Right ventricle myocardium superior (tissue), 1 donor: Measurements from ENCODE around the gene PBX2. TPM values are rescaled to one million over a fixed set of nuclear protein-coding genes. Genes with fewer than 3 reads are reported as not detected.
A peak's percentile ranks its signal among the peaks of the same experiment; 100 is the strongest.
"Not testable (repeated sequence)": the region's sequence is repeated elsewhere in the genome, so short reads cannot be mapped to it uniquely, and the experiment has no call there.

Source experiments
- ATAC-seq: fragments of 200-7000 bp; cut with Tn5 transposase; one replicate; pipeline ENCODE4 v1.9.1; 2020; ENCODE audit warnings: mild to moderate bottlenecking; ENCODE audit not compliant: poor library complexity
- DNase-seq: peaks from one replicate; pipeline ENCODE4 v3.0.0-alpha.2; 2020
- intact Hi-C: fragments of 100-400 bp; cut with DNase I; formaldehyde crosslinking; loops from one replicate; pipeline ENCODE4 v1.11.2; 2022
- long read RNA-seq: library from polyadenylated mRNA; unstranded; transcript quantifications from one replicate; pipeline ENCODE4 v2.0.0, GENCODE V29; 2021
- total RNA-seq: library from RNA; stranded (reverse); fragmentation: NEBNext Ultra II Directional; extraction: Animal tissue kit (Norgen Biotek cat#: 25700); gene quantifications from one replicate; pipeline ENCODE4 v1.2.1, GENCODE V29; 2021
- donor health status: DM: no; HTN: yes; CAD: no; lungs with severe emphysema.

The PBX2 gene, protein sequence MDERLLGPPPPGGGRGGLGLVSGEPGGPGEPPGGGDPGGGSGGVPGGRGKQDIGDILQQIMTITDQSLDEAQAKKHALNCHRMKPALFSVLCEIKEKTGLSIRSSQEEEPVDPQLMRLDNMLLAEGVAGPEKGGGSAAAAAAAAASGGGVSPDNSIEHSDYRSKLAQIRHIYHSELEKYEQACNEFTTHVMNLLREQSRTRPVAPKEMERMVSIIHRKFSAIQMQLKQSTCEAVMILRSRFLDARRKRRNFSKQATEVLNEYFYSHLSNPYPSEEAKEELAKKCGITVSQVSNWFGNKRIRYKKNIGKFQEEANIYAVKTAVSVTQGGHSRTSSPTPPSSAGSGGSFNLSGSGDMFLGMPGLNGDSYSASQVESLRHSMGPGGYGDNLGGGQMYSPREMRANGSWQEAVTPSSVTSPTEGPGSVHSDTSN
- total RNA-seq = 39.1 TPM
- long read RNA-seq, transcript PBX2-201 (9 exons, 3,205 nt) = major isoform, 18 of 23 reads
- long read RNA-seq, partial matches to known transcripts = 3 of 23 reads
- long read RNA-seq, other reads (novel, unspliced or antisense) = 2 of 23 reads

DNA sequence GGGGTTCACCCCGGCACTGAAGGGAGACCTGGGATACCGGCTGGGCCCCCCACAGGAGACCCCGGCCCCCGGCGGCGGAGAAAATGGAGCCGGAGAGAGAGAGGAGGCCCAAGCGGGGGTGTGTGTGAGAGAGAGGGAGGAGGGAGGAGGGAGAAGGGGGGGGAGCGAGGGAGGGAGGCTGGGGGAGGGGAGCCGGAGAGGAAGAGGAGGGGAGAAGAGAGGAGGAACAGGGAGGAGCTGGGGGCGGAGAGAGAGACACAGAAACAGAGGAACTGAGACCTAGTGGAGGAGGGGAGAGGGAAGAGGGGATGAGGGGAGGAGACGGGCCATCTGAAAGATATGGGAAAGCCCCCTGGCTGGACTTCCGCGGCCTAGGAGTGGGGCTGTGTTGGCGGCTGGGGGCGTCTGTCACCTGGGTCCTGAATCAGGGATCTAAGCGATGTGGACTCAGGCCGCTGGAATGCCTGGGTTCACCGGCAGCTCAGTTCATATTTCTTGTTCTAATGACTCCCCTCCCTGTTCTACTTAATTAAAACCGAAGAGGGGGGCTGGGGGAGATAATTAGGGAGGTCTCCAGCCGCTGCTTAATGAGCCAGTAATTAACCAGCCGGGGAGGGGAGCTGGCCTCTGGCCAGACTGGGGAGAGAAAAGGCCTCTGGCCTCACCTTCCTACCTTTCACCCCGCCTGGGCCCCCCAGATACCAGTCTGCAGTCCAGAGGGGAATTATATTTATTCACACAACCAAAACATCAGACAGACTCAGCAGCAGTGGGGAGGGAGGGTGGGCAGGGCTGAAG, at the start of gene PBX2:
Gene PBX2 (minus strand): TSS at position 149 of the 798 bp plus-strand sequence. CDS start 287 bp downstream, outside the sequence.
- DNase-seq (peak; percentile 92), ATAC-seq (peak; percentile 76)
- intact Hi-C loops = no loop called here

DNA sequence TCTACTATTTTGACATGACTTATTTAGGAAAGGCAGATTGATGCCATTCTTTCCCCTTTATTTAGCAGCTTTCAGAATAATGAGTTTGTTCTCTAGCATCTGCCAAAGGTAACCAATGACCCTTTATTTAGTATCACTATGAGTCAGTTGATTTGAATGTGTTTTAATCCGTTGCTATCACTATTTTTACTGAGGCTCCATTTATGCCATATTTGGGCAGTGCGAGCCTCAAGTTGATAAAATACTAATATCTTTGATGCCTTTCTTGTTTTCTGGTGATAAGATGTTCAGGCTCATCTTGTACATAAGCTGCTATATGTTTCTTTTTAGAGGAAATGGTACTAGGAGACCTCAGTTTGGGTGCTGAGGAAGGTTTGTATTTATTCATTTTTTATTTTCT, 49.5 kb upstream of the PBX2 start:
- DNase-seq (no peak), ATAC-seq (no peak)
- intact Hi-C loops = no loop called here

DNA sequence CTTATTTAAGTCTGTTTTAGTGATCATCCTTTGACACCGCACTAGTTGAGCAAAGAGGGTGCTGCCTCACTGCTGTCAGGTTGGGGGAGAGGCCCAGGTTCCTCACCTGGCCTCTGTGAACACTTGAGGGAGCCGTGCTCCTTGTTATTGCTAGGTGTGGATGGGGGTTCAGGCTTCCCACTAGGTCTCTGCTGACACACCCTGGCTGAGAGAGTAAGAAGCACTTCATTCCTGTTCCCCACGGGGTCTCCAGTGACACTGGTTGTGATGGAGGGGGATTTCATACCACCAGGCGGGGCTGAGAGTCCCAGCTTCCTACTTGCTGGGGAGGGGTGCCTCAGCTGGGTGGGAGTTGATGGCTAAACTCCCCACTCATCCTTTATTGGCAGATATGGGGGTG, 44.9 kb upstream of the PBX2 start:
- intact Hi-C loops = no loop called here
- DNase-seq (no peak), ATAC-seq (no peak)

DNA sequence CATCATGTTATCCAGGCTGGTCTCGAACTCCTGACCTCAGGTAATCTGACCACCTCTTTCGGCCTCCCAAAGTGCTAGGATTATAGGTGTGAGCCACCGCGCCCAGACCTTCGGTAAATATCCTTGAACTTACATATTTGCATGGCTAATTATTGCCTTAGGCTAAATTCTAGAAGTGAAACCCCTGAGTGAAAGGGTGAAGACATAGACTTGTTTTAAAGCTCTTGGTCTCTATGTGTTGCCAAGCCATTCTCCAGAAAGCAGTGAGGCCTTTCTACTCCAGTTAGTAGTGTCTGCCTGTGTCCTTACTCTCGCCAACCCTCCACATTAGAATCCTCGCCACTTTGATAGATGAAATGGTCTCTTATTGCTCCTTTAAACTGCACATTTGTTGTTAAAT, 36.4 kb upstream of the PBX2 start:
- intact Hi-C loops = no loop called here
- ATAC-seq (no peak), DNase-seq (no peak)

DNA sequence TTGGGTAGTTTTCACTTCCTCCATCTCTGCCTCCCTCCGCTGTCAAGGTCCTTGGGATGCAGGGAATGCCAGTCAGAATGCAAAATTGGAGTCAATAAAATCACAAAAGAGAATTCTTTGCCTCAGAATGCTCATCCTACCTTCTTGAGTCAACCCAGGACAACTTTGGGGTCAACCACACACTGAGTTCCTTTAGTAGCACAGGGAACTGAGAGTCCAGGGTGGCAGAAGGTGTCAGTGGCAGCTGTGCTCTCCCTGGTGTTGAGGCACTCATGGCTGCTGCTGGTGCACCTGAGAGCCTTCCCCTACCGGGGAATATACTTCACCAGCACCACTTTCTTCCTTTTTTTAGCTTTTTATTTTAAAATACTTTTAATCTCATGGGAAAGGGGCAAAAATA, 34.7 kb upstream of the PBX2 start:
- intact Hi-C loops = no loop called here
- DNase-seq (no peak), ATAC-seq (no peak)

DNA sequence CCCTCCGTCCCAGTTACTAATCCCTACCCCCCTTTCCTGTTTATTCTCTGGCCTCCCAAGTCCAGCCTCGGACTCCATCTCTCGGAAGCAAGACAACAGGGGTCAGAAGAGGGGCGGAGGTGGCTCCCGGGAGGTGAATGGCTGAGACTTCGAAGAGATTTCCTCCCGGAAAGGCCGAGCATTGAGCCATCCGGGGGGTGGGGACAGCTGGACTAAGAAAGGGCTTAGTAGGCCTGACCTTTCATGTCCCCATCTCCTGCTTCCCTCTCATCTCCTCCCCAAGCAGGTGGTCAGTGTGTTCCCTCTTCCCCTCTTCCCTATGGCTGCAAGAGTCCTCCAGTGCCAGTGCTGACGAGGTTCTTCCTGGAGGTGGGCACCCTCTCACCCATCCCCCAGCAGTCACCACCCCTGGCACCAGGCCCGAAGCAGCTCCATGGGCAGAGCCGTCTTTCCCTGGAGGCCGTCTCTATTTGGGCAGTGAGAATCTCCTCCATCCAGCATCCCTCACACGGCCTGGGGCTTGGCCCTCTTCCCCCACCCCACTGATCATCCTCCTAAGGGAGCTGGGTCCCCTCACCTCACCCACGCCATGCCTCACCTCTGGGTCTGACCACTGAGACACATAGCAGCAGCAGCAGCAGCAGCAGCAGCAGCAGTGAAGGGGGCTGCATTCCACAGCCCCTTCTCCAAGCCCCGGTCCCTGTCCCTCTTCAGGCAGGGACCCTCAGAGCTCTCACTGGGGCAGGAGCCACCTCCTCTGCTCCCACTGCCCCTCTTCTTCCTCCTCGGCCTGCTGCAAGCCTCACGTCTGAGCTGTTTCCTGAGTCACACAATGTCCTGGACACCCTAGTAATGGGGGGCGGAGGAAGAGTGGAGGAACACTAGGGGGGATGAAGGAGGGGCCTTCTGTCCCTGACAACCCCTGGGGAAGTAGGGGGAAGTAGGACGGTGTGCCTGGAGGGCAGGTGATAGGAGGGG, 33.5 kb upstream of the PBX2 start, which contains the start of gene NOTCH4:
Gene NOTCH4 (minus strand): TSS at position 810 of the 978 bp plus-strand sequence. CDS start 139 bp downstream, at position 671.
- DNase-seq = peak; percentile 59
- peak; percentile 63 for ATAC-seq
- intact Hi-C loops = no loop called here

DNA sequence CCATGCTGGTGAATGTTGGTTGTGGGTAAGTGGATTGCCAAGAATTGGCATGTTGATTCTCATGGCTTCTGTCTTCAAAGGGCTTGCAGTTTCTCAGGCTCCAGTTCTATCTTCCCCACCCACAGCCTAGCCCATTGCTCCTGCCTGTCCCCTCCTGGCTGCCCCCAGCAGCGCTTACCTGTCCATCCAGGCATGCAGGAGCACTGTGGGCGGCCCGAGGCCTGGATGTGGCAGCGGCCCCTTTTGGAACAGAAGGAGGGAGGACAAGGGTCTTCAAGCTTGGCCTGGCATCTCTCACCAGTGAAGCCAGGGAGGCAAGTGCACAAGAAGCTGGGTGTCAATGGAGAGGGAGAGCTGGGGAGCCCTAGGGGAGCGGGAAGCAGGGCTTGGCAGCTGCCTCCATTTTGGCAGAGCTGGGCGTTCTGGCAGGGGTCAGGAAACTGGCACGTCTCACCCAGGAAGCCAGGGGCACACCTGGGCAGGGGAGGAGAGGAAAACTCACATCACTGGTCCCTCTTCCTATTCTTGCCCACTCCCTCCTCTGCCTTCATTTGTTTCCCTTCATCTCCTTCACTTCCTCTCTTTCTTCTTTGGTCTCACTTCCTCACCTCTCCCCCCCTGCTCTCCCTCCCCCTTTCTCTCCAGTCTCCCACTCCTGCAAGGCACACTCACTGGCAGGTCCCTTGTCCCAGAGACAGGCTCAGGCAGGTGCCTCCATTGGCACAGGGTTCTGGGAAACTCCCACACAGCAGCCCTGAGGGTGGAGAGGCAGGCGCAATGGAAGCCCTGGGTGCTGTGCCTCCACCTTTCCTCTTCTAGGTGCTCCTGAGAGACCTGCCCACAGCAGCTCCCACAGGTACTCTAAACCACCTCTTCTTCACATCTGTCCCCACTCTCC, 32.6 kb upstream of the PBX2 start:
- intact Hi-C loops = no loop called here
- no peak for ATAC-seq
- DNase-seq = no peak

DNA sequence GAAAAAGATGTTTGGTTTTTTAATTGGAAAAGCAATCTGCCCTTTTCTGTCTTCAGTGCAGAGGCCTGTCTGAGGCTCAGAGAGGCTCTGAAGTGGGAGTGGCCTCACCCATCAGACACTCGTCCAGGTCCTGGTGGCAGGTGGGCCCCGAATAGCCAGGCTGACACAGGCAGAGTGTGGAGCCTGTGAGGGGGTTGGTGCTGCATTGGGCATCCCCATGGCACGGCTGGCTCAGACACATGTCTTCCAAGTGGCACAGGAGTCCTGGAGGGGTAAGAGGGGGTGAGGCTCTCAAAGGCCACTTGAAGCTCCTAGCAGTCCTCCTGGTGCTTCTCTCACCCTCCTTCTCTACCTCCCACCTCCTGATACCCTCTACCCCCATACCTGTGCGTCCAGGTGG, 30.0 kb upstream of the PBX2 start:
- DNase-seq (no peak), ATAC-seq (no peak)
- intact Hi-C loops = no loop called here

DNA sequence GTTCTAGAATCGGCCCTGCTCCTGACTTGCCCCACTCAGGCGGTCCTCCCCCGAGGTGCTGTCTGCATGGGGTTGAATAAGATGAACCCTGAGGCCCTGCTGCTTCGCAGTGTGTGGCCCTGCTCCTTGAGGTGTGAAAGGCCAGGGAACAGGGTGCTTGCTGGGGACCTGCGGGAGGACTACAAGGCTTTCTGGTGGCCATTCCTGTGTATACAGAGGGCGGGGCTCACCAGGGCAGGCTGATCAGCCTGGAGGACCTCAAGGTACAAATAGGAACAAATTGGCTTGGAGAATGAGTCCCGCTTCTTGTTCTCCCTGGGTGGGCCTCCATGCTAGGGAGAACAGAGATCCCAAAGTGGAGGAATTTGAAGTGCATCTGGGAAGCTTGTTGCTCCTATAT, 28.2 kb upstream of the PBX2 start:
- ATAC-seq (no peak), DNase-seq (no peak)
- intact Hi-C loops = no loop called here

DNA sequence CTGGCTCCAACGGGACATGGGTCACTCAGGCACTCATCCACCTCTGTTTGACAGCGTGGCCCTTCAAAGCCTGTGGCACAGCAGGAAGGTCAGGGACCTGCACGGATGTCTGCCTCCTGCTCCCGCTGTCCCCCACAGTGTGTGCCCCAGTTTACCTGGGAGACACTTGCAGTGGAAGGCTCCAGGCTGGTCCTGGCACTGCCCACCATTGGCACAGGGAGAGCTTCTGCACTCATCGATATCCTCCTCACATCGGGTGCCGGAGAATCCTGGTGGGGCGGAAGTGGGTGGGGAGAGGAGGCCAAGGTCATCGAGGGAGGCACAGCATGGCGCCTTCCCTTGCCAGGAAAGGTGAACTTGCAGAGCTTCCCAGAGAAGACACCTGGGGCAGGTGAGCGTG, 27.0 kb upstream of the PBX2 start:
- intact Hi-C loops = no loop called here
- DNase-seq (no peak), ATAC-seq (no peak)

DNA sequence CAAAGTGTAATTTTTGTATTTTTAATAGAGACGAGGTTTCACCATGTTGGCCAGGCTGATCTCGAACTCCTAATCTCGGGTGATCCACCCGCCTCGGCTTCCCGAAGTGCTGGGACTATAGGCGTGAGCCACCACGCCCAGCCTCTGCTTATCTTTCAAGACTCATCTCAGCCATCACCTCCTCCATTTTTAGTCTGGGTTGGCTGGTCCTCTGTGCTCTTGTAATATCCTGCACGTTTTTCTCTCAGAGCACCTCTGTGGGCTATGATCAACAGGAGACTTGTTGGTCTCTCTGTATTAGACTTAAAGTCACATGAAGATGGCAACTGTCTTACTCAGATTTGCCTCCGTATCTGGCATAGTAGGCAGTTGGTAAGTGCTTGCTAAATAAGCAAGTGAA, 26.3 kb upstream of the PBX2 start:
- intact Hi-C loops = no loop called here
- no peak for ATAC-seq
- DNase-seq = no peak

DNA sequence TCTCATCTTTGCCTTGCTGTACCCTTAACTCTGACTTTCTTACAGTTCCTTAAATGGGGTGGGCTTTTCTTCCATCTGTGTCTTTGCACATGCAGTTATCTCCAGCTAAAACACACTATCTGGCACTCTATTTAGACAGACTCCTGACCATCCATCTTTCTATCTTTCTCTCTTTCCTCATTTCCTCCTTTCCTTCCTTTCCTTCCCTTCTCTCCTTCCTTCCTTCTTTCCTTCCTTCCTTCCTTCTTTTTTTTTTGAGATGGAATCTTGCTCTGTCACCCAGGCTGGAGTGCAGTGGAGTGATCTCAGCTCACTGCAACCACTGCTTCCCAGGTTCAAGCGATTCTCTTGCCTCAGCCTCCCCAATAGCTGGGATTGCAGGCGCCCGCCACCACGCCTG, 25.6 kb upstream of the PBX2 start:
- intact Hi-C loops = no loop called here
- no peak for DNase-seq
- no peak for ATAC-seq

DNA sequence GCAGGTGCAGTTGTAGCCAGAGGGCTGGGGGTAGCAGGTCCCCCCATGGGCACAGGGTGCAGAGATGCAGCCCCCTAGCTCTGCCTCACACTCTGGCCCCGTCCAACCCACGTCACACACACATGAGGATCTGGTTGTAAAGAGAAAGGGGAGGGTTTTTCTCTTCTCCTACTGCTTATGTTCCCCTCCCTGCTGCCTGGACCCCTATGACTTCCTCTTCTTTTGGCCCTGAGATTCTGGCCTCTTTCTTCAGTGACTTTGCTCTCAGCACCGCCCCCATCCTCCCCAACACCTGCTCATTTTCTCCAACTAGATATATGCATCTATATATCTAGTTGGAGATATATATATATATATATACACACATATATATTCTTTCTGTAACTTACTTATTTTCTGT, 24.1 kb upstream of the PBX2 start:
- ATAC-seq = no peak
- no peak for DNase-seq
- intact Hi-C loops = no loop called here

DNA sequence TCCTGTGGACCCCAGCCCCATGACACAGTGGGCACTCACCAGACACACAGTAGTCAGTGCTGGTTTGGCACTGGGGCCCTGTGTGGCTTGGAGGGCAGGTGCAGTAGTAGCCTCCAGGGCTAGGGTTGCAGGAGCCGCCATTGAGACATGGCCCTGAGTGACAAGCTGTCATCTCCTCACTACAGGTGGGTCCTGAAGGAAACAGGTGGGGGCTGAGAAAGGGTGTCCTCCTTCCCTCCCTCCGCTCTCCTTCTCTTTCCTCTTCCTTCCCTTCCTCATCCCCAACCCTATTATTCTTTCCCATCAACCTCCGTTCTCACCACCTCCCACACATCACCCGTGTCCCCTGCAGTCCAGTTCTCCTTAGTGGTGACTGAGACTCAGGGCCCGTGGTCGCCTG, 23.6 kb upstream of the PBX2 start:
- no peak for ATAC-seq
- intact Hi-C loops = no loop called here
- DNase-seq = no peak

DNA sequence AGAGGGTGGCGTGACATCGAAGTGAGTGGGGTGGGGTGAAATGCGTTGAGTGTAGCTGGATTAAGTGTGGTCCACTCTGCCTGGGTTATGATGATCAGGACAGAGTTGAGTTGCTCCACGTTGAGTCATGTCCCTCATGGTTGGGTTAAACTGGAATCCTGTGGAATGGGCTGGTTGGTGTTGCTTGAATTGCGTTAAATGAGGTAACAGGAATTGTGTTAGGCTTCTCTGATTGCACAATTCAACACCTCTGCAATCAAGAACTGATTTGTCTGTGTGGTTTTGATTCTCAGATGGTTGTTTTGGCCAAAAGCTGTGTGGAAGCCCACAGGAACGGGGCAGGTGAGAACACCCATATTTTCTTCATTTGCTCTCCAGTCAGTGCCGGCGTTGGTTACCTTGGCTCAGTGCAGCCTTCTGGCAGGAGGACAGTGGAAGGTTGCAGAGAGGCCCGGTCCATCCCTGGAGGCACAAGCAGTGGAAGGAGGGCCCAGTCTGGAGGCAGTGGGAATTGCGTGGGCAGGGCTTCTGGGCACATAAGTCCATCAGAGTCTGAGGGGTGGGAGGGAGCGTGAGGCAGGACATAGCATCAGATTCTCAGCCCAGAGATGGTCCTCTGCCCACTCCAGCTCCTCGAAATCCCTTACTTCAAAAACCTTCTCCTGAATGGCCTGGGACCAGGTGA, 22.2 kb upstream of the PBX2 start:
- no peak for DNase-seq
- ATAC-seq = no peak
- intact Hi-C loops = no loop called here

DNA sequence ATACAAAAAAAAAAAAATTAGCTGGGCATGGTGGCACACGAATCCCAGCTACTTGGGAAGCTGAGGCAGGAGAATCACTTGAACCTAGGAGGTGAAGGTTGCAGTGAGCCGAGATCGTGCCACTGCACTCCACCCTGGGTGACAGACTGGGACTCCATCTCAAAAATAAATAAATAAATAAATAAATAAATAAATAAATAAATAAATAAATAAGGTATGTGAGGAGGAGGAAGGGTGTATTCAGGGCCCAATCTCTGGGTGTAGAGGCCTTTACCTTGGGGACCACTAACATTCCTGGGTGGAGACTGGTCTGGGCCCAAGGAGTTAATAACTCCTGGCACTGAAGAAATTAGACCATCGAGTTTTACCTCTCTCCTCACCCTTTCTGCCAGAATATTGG, 21.4 kb upstream of the PBX2 start:
- DNase-seq, ATAC-seq, intact Hi-C loops: not testable (repeated sequence)

DNA sequence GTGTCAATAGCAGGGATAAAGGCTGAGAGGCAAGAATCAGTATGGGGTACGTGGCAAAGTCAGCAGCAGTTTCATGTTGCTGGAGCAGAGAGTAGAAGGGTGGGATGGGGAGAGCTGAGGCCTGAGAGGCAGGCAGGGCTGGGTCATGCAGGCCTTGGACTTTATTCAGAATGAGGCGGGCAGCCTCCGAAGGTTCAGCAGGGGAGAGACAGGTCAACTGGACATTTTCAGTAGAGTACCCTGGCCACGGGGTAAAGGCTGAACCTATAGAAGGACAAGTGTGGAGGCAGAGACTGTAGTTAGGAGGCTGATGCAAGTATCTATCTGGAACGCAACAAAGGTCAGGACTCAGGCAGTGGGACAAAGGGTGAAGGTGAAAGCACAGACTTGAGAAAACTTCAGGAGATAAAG, 20.2 kb upstream of the PBX2 start:
- no peak for ATAC-seq
- intact Hi-C loops = no loop called here
- no peak for DNase-seq
